ENCODE measurements around the gene LAMC2. TPM values are rescaled to one million over a fixed set of nuclear protein-coding genes. Genes with fewer than 3 reads are reported as not detected.

LAMC2 gene
- polyA plus RNA-seq, 3 donors: not detected

DNA sequence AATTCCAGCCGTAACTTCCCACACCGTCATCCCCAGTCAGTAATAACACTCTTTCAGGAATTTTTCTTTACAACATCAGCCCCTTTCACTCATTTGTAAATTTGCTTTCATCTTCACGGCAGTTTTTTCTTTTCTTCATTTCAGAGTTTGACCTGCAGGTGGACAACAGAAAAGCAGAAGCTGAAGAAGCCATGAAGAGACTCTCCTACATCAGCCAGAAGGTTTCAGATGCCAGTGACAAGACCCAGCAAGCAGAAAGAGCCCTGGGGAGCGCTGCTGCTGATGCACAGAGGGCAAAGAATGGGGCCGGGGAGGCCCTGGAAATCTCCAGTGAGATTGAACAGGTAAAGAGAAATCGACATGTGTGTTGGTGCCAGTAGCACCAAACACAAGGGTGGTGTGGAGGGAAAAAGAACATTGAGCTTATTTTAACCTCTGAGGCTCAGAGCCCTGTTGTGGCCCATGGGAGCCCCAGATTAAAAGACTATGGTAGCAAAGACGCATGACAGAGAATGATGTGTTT is 53.2 kb downstream of the LAMC2 start:
- no peak overlapping the region for H3K4me2 ChIP-seq (replicated peaks; ENCODE audit: extremely low read depth, low read length, poor library complexity, severe bottlenecking)
- no peak overlapping the region for H3K27ac ChIP-seq (ENCODE audit: low read depth in 1 of 2, low read length in 2 of 2)
- H3K27ac Mint-ChIP-seq: no peak overlapping the region
- TF ChIP-seq CTCF (IDR thresholded peaks at IDR 0.05): no peak
- H3K36me3 Mint-ChIP-seq: no peaks in the 10 kb centered on the region
- peaks cover 24% of the 10 kb centered on the region for H3K4me1 Mint-ChIP-seq
- H3K4me3 Mint-ChIP-seq: no peak overlapping the region
- H3K79me2 ChIP-seq (ENCODE audit: insufficient read depth, low read length): no peaks in the 10 kb centered on the region
- DNase-seq: no peak
- no peaks in the 10 kb centered on the region for H3K9me3 ChIP-seq (replicated peaks in 1 of 2; ENCODE audit: control insufficient read depth in 1 of 2, insufficient read depth in 1 of 2, low read length in 2 of 2)
- peaks cover 6 to 11% (median 10%) of the 10 kb centered on the region in 3 donors for H3K27me3 Mint-ChIP-seq (ENCODE audit: low read depth in 3 of 3)
- no peaks in the 10 kb centered on the region for H3K27me3 ChIP-seq (ENCODE audit: control insufficient read depth in 2 of 2, insufficient read depth in 2 of 2, low read length in 2 of 2)
- H3K36me3 ChIP-seq (replicated peaks in 1 of 2; ENCODE audit: control insufficient read depth in 1 of 2, insufficient read depth in 2 of 2, low read length in 2 of 2): no peaks in the 10 kb centered on the region
- intact Hi-C loops (cut with micrococcal nuclease): loop anchor here in 1 of 2 donors (10.0 kb wide), 1 partner anchor 274 kb away; no protein-coding TSS in a partner anchor
- no peak overlapping the region for H3K9ac ChIP-seq (ENCODE audit: insufficient read depth, low read length, poor library complexity, severe bottlenecking)
- H4K20me1 ChIP-seq (ENCODE audit: insufficient read depth, low read length): no peaks in the 10 kb centered on the region
- 89% methylated on average over 5 of the region's 7 CpGs for WGBS (ENCODE audit: insufficient coverage)
- H2AFZ ChIP-seq (ENCODE audit: insufficient read depth, low read depth, low read length, poor library complexity, severe bottlenecking): no peak overlapping the region
- H3K4me1 ChIP-seq (ENCODE audit: control insufficient read depth in 1 of 2, insufficient read depth in 2 of 2, low read length in 2 of 2): peaks cover 16 to 20% of the 10 kb centered on the region in 2 donors
- H3K9me3 Mint-ChIP-seq: peaks cover 0 to 3% (median 0%) of the 10 kb centered on the region in 7 donors
- no peak overlapping the region for H3K4me3 ChIP-seq (replicated peaks in 1 of 3; ENCODE audit: low read depth in 2 of 3, low read length in 3 of 3)

- H4K20me1 ChIP-seq (ENCODE audit: insufficient read depth, low read length): no peaks in the 10 kb centered on the region
- H2AFZ ChIP-seq (ENCODE audit: insufficient read depth, low read depth, low read length, poor library complexity, severe bottlenecking): no peak overlapping the region
- no peaks in the 10 kb centered on the region for H3K36me3 ChIP-seq (replicated peaks in 1 of 2; ENCODE audit: control insufficient read depth in 1 of 2, insufficient read depth in 2 of 2, low read length in 2 of 2)
- no peaks in the 10 kb centered on the region for H3K27me3 ChIP-seq (ENCODE audit: control insufficient read depth in 2 of 2, insufficient read depth in 2 of 2, low read length in 2 of 2)
- Mint-ChIP-seq H3K27me3 (ENCODE audit: low read depth in 3 of 3) (peaks cover 6 to 11% (median 10%) of the 10 kb centered on the region in 3 donors), H3K27ac (no peak overlapping the region), H3K4me3 (no peak overlapping the region), H3K4me1 (peaks cover 27% of the 10 kb centered on the region), H3K9me3 (peaks cover 0 to 3% (median 0%) of the 10 kb centered on the region in 7 donors), H3K36me3 (no peaks in the 10 kb centered on the region)
- H3K9ac ChIP-seq (ENCODE audit: insufficient read depth, low read length, poor library complexity, severe bottlenecking): no peak overlapping the region
- no peak overlapping the region for H3K4me3 ChIP-seq (replicated peaks in 1 of 3; ENCODE audit: low read depth in 2 of 3, low read length in 3 of 3)
- DNase-seq: no peak
- no peak overlapping the region for H3K4me2 ChIP-seq (replicated peaks; ENCODE audit: extremely low read depth, low read length, poor library complexity, severe bottlenecking)
- H3K9me3 ChIP-seq (replicated peaks in 1 of 2; ENCODE audit: control insufficient read depth in 1 of 2, insufficient read depth in 1 of 2, low read length in 2 of 2): no peaks in the 10 kb centered on the region
- intact Hi-C loops (cut with micrococcal nuclease): loop anchor here in 1 of 2 donors (10.0 kb wide), 1 partner anchor 275 kb away; no protein-coding TSS in a partner anchor
- TF ChIP-seq CTCF (IDR thresholded peaks at IDR 0.05): no peak
- no peak overlapping the region for H3K27ac ChIP-seq (ENCODE audit: low read depth in 1 of 2, low read length in 2 of 2)
- 96% methylated on average over 5 of the region's 8 CpGs for WGBS (ENCODE audit: insufficient coverage)
- no peaks in the 10 kb centered on the region for H3K79me2 ChIP-seq (ENCODE audit: insufficient read depth, low read length)
- H3K4me1 ChIP-seq (ENCODE audit: control insufficient read depth in 1 of 2, insufficient read depth in 2 of 2, low read length in 2 of 2): peaks cover 23 to 27% of the 10 kb centered on the region in 2 donors
These were observed 53.9 kb downstream of the LAMC2 start for GRCh38 chr1:183239793-183240525.
